ENCODE data around the gene PREPL.

DNA sequence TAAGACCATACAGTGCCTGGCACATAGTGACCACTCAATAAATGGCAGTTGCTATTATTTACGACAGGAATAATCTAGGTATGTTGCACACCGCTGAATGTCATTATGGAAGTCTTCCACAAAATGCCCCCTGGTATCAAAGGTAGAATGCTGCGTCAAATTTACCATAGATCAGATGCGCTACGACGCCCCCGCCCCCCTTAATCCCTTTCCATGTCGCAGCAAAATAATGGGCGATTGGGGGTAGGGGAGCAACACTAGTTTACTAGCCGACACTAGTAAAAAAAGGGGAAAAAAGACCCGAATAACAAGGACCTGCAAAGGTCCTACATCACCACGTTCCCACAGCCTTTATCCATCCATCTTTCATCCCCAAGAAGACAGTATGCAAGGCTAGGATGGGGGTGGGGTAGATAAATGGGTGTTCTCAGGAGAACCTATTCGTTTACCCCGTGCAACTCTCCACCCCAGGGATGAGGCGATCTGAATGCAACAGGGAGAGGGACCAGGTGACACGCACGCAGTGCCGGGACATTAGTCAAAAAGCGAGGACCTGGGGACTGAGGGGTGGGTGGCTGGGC lies 455 bp downstream of the PREPL start:
- TF ChIP-seq EZH2 (IDR thresholded peaks at IDR 0.05; ENCODE audit: insufficient read depth, poor library complexity, severe bottlenecking) (no peak), EZH2phosphoT487 (IDR thresholded peaks at IDR 0.05; ENCODE audit: insufficient read depth, low read depth) (no peak)
